HepG2 (cell line): ENCODE data around the gene POLH. TPM values are rescaled to one million over a fixed set of nuclear protein-coding genes. Genes with fewer than 3 reads are reported as not detected.
A peak's percentile ranks its signal among the peaks of the same experiment; 100 is the strongest.

Source experiments
- DNMT1 ChIP-seq: sonication (generic); formaldehyde crosslinking; IDR thresholded peaks from 2 replicates; pipeline ENCODE4 v1.5.1; 2020; ENCODE audit warnings: mild to moderate bottlenecking, missing genetic modification reagents
- KMT2B ChIP-seq: IDR thresholded peaks from 2 replicates; pipeline ENCODE4 v1.6.1; 2016; ENCODE audit warnings: missing genetic modification reagents, missing compliant biosample characterization
- SMARCE1 ChIP-seq: fragments of 450-650 bp; IDR thresholded peaks from 2 replicates; pipeline ENCODE4 v1.6.1; 2017; ENCODE audit warnings: borderline replicate concordance
- SRY ChIP-seq: sonication (generic); formaldehyde crosslinking; IDR thresholded peaks from 2 replicates; pipeline ENCODE4 v1.8.0; 2022; ENCODE audit warnings: mild to moderate bottlenecking, missing genetic modification reagents
- TMF1 ChIP-seq: sonication (generic); formaldehyde crosslinking; IDR thresholded peaks from 2 replicates; pipeline ENCODE4 v1.8.1; 2022; ENCODE audit warnings: low read depth, missing genetic modification reagents
- ZFP37 ChIP-seq: sonication (generic); formaldehyde crosslinking; IDR thresholded peaks from 2 replicates; pipeline ENCODE4 v1.4.0; 2020; ENCODE audit warnings: missing genetic modification reagents, borderline replicate concordance
- ZNF124 ChIP-seq: sonication (generic); formaldehyde crosslinking; IDR thresholded peaks from 2 replicates; pipeline ENCODE4 v1.4.0; 2020; ENCODE audit warnings: missing genetic modification reagents
- ZNF143 ChIP-seq: sonication (generic); formaldehyde crosslinking; IDR thresholded peaks from 2 replicates; pipeline ENCODE4 v1.4.0; 2020; ENCODE audit warnings: missing genetic modification reagents
- ZNF160 ChIP-seq: sonication (generic); formaldehyde crosslinking; IDR thresholded peaks from 2 replicates; pipeline ENCODE4 v1.8.0; 2022; ENCODE audit warnings: mild to moderate bottlenecking, inconsistent platforms, missing genetic modification reagents
- ZNF546 ChIP-seq: sonication (generic); formaldehyde crosslinking; conservative IDR thresholded peaks from 2 replicates; pipeline ENCODE4 v1.8.1; 2023; ENCODE audit warnings: mild to moderate bottlenecking, missing genetic modification reagents
- ZNF549 ChIP-seq: sonication (generic); formaldehyde crosslinking; IDR thresholded peaks from 2 replicates; pipeline ENCODE4 v1.5.0; 2020; ENCODE audit warnings: missing genetic modification reagents
- ZNF775 ChIP-seq: sonication (generic); formaldehyde crosslinking; IDR thresholded peaks from 2 replicates; pipeline ENCODE4 v1.4.0; 2020; ENCODE audit warnings: missing genetic modification reagents, mild to moderate bottlenecking, moderate library complexity, borderline replicate concordance
- ZNF891 ChIP-seq: sonication (generic); formaldehyde crosslinking; IDR thresholded peaks from 2 replicates; pipeline ENCODE4 v1.5.0; 2020; ENCODE audit warnings: mild to moderate bottlenecking, missing genetic modification reagents
- ZSCAN9 ChIP-seq: IDR thresholded peaks from 2 replicates; pipeline ENCODE4 v1.6.1; 2016; ENCODE audit warnings: borderline replicate concordance
- polyA plus RNA-seq, 8 experiments: library from polyadenylated mRNA; depleted of rRNA in 3 of 8; stranded (reverse) in 7 of 8; unstranded in 1 of 8; fragments of >200 nt; fragmentation: Illumina TruSeq in 4 of 8; extraction: Trizol in 4 of 8; gene quantifications; 2 replicates each; pipeline versions ENCODE4 v1.2.1 to v1.2.3, GENCODE V29; 2011 to 2016; ENCODE audit warnings: low read depth in 4 of 8, missing spikeins in 1 of 8, mixed read lengths in 1 of 8; ENCODE audit not compliant: insufficient read depth in 1 of 8
- total RNA-seq, 5 experiments: library from RNA; depleted of rRNA; stranded (reverse); fragments of >200 nt; fragmentation: Illumina TruSeq; extraction: Trizol; gene quantifications; 2 replicates each; pipeline ENCODE4 v1.2.3, GENCODE V29; 2016; ENCODE audit warnings: low read depth in 1 of 5
- TF ChIP-seq, protein P1 (sequence below): sonication (generic); formaldehyde crosslinking; IDR thresholded peaks from 2 replicates; pipeline ENCODE4 v1.4.0; 2020; ENCODE audit warnings: missing genetic modification reagents, mild to moderate bottlenecking, borderline replicate concordance
- TF ChIP-seq, protein P2 (sequence below), 2 experiments: sonication (generic) in 1 of 2; formaldehyde crosslinking in 1 of 2; IDR thresholded peaks; 2 replicates each; pipeline versions ENCODE4 v1.6.1 to v1.9.0; 2014 to 2022; ENCODE audit warnings: antibody characterized with exemption in 1 of 2, borderline replicate concordance in 1 of 2, inconsistent platforms in 1 of 2, low read depth in 1 of 2, missing genetic modification reagents in 1 of 2
- TF ChIP-seq, protein P3 (sequence below): sonication (generic); formaldehyde crosslinking; IDR thresholded peaks from 2 replicates; pipeline ENCODE4 v1.8.0; 2023; ENCODE audit warnings: mild to moderate bottlenecking, missing genetic modification reagents

The POLH gene
- total and polyA plus RNA-seq, 2 of the 13 experiments (the other 11 are each of a cell fraction or from before 2014, with no cell fraction given) = 11.6 to 25.0 TPM

DNA sequence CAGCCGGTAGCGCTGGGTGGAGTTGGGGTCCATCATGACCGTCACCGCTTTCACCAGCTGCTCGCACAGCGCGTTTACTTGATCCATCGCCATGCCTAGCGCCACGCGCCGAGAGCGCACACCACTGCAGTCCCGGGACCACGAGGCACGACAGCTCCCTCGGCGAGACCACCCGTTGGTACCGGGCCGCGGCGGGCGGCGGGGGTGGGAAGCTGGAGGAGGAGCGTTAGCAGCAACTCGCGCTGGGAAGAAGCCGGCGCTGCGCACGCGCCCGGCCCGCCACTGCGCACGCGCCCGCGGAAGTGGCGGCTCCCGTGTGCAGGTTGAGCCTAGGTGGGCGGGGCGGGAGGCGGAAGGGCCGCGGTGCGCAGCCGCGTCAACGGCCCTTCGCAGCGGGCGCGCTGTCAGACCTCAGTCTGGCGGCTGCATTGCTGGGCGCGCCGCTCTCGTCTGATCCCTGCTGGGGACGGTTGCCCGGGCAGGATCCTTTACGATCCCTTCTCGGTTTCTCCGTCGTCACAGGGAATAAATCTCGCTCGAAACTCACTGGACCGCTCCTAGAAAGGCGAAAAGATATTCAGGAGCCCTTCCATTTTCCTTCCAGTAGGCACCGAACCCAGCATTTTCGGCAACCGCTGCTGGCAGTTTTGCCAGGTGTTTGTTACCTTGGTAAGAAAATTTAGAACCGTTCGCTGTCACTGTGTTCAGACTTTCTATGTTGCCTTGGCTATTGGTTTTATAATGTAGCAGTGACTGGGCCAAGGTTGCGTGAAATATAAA lies at the start of gene POLH, which contains the start of gene XPO5 (continued):
- TF ChIP-seq, protein P1, sequence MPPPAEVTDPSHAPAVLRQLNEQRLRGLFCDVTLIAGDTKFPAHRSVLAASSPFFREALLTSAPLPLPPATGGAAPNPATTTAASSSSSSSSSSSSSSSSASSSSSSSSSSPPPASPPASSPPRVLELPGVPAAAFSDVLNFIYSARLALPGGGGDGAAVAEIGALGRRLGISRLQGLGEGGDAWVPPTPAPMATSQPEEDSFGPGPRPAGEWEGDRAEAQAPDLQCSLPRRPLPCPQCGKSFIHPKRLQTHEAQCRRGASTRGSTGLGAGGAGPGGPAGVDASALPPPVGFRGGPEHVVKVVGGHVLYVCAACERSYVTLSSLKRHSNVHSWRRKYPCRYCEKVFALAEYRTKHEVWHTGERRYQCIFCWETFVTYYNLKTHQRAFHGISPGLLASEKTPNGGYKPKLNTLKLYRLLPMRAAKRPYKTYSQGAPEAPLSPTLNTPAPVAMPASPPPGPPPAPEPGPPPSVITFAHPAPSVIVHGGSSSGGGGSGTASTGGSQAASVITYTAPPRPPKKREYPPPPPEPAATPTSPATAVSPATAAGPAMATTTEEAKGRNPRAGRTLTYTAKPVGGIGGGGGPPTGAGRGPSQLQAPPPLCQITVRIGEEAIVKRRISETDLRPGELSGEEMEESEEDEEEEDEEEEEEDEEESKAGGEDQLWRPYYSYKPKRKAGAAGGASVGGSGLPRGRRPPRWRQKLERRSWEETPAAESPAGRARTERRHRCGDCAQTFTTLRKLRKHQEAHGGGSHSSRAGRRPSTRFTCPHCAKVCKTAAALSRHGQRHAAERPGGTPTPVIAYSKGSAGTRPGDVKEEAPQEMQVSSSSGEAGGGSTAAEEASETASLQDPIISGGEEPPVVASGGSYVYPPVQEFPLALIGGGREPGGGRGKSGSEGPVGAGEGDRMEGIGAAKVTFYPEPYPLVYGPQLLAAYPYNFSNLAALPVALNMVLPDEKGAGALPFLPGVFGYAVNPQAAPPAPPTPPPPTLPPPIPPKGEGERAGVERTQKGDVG (CRISPR knock-in tag) = peak; percentile 93; the same call in 1 of the 2 replicates
- TF ChIP-seq, protein P2, sequence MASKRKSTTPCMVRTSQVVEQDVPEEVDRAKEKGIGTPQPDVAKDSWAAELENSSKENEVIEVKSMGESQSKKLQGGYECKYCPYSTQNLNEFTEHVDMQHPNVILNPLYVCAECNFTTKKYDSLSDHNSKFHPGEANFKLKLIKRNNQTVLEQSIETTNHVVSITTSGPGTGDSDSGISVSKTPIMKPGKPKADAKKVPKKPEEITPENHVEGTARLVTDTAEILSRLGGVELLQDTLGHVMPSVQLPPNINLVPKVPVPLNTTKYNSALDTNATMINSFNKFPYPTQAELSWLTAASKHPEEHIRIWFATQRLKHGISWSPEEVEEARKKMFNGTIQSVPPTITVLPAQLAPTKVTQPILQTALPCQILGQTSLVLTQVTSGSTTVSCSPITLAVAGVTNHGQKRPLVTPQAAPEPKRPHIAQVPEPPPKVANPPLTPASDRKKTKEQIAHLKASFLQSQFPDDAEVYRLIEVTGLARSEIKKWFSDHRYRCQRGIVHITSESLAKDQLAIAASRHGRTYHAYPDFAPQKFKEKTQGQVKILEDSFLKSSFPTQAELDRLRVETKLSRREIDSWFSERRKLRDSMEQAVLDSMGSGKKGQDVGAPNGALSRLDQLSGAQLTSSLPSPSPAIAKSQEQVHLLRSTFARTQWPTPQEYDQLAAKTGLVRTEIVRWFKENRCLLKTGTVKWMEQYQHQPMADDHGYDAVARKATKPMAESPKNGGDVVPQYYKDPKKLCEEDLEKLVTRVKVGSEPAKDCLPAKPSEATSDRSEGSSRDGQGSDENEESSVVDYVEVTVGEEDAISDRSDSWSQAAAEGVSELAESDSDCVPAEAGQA (IDR thresholded peaks at IDR 0.05; ENCODE audit: low read depth) = no peak; the same call in 1 of the 2 replicates
- TF ChIP-seq, protein P2 (CRISPR knock-in tag; IDR thresholded peaks at IDR 0.05; ENCODE audit: borderline replicate concordance) = no peak
- TF ChIP-seq ZNF546 (CRISPR knock-in tag) = peak; percentile 87; the same call in 1 of the 2 replicates
- peak; percentile 80; the same call in 1 of the 2 replicates for TF ChIP-seq ZNF124 (CRISPR knock-in tag)
- peak; percentile 67; the same call in 1 of the 2 replicates for TF ChIP-seq ZNF160 (CRISPR knock-in tag)
- TF ChIP-seq ZNF775 (CRISPR knock-in tag) = no peak; the same call in 1 of the 2 replicates
- peak; percentile 89 for TF ChIP-seq ZNF549 (CRISPR knock-in tag)
- peak; percentile 96; the same call in 1 of the 2 replicates for TF ChIP-seq DNMT1 (CRISPR knock-in tag)
- TF ChIP-seq SMARCE1 = no peak
- peak; percentile 81 for TF ChIP-seq KMT2B
- TF ChIP-seq ZSCAN9 = peak; percentile 46; the same call in 1 of the 2 replicates
- peak; percentile 77; the same call in 1 of the 2 replicates for TF ChIP-seq ZFP37
- peak; percentile 96 for TF ChIP-seq SRY
- peak; percentile 77 for TF ChIP-seq ZNF891 (CRISPR knock-in tag)
- TF ChIP-seq, protein P3, sequence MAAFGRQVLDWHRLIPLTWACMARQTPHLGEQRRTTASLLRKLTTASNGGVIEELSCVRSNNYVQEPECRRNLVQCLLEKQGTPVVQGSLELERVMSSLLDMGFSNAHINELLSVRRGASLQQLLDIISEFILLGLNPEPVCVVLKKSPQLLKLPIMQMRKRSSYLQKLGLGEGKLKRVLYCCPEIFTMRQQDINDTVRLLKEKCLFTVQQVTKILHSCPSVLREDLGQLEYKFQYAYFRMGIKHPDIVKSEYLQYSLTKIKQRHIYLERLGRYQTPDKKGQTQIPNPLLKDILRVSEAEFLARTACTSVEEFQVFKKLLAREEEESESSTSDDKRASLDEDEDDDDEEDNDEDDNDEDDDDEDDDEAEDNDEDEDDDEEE (CRISPR knock-in tag) = peak; percentile 96; the same call in 1 of the 2 replicates
- peak; percentile 96; the same call in 1 of the 2 replicates for TF ChIP-seq TMF1 (CRISPR knock-in tag)
- peak; percentile 47 for TF ChIP-seq ZNF143 (CRISPR knock-in tag)
